Fibroblast of lung (primary cell): Measurements from ENCODE around the gene VWF. TPM values are rescaled to one million over a fixed set of nuclear protein-coding genes. Genes with fewer than 3 reads are reported as not detected.

Source experiments
- DNase-seq, 2 donors: peaks; one replicate each; pipeline versions ENCODE4 v3.0.0 to v3.0.0-alpha.2; 2010; ENCODE audit warnings: low read depth in 2 of 2
- H2AFZ ChIP-seq: 2 replicates; pipeline ENCODE4 v1.5.1; 2012; ENCODE audit warnings: low read length, control low read depth, inconsistent platforms
- H3K27ac ChIP-seq: 2 replicates; pipeline ENCODE4 v1.5.1; 2011; ENCODE audit warnings: low read length, control low read depth; ENCODE audit not compliant: insufficient read depth
- H3K27me3 ChIP-seq: 2 replicates; pipeline ENCODE4 v1.5.1; 2011; ENCODE audit warnings: mild to moderate bottlenecking, low read length; ENCODE audit not compliant: control insufficient read depth, insufficient read depth
- H3K36me3 ChIP-seq: 2 replicates; pipeline ENCODE4 v1.5.1; 2011; ENCODE audit warnings: low read length; ENCODE audit not compliant: control insufficient read depth, insufficient read depth
- H3K4me1 ChIP-seq: 2 replicates; pipeline ENCODE4 v1.5.1; 2011; ENCODE audit warnings: low read length; ENCODE audit not compliant: control insufficient read depth, insufficient read depth; ENCODE audit errors: extremely low read depth
- H3K4me2 ChIP-seq: 2 replicates; pipeline ENCODE4 v1.5.1; 2011; ENCODE audit warnings: low read length, control low read depth; ENCODE audit not compliant: insufficient read depth; ENCODE audit errors: extremely low read depth
- H3K4me3 ChIP-seq, 4 experiments: fragments of 200-600 bp in 1 of 4; sonication (generic) in 1 of 4; replicated peaks in 1 of 4; 2 replicates each; pipeline ENCODE4 v1.5.1; 2011 to 2016; ENCODE audit warnings: low read length in 4 of 4, low read depth in 3 of 4, mild to moderate bottlenecking in 3 of 4, control low read depth in 2 of 4, inconsistent platforms in 1 of 4, mixed read lengths in 1 of 4; ENCODE audit not compliant: insufficient read depth in 1 of 4; ENCODE audit errors: control extremely low read depth in 1 of 4
- H3K79me2 ChIP-seq: 2 replicates; pipeline ENCODE4 v1.5.1; 2012; ENCODE audit warnings: mild to moderate bottlenecking, low read length, inconsistent platforms; ENCODE audit not compliant: control insufficient read depth, insufficient read depth
- H3K9ac ChIP-seq: 2 replicates; pipeline ENCODE4 v1.5.1; 2011; ENCODE audit warnings: mild to moderate bottlenecking, low read length, control low read depth; ENCODE audit not compliant: insufficient read depth
- H3K9me3 ChIP-seq: 2 replicates; pipeline ENCODE4 v1.5.1; 2012; ENCODE audit warnings: low read depth, low read length; ENCODE audit not compliant: control insufficient read depth, insufficient read depth
- H4K20me1 ChIP-seq: 2 replicates; pipeline ENCODE4 v1.5.1; 2011; ENCODE audit warnings: low read length; ENCODE audit not compliant: control insufficient read depth, insufficient read depth; ENCODE audit errors: extremely low read depth
- CTCF ChIP-seq, 2 donors: IDR thresholded peaks in 1 of 2; conservative IDR thresholded peaks in 1 of 2; 1 replicate in 1 of 2; 2 replicates in 1 of 2; pipeline ENCODE4 v1.5.1; 2011 to 2012; ENCODE audit warnings: low read length in 2 of 2, control low read depth in 1 of 2, inconsistent platforms in 1 of 2, low read depth in 1 of 2, mild to moderate bottlenecking in 1 of 2
- EZH2 ChIP-seq: IDR thresholded peaks from 2 replicates; pipeline ENCODE4 v1.5.1; 2012; ENCODE audit warnings: low read length, control low read depth, mild to moderate bottlenecking; ENCODE audit errors: missing control alignments
- polyA plus RNA-seq, 2 donors: library from polyadenylated mRNA; depleted of rRNA in 1 of 2; stranded (reverse) in 1 of 2; unstranded in 1 of 2; fragments of >200 nt; gene quantifications; 2 replicates each; pipeline ENCODE4 v1.2.1, GENCODE V29; 2011 to 2012; ENCODE audit warnings: missing spikeins in 1 of 2
- total RNA-seq: library from RNA; depleted of rRNA; stranded (reverse); fragments of >200 nt; gene quantifications from 2 replicates; pipeline ENCODE4 v1.2.1, GENCODE V29; 2014

Gene VWF
- total and polyA plus RNA-seq, 2 donors (not counting 1 experiment from before 2014, with no cell fraction given): 0.15 to 1.7 TPM

GRCh38 chr12:6056406-6057240, 67.8 kb downstream of the VWF start:
- TF ChIP-seq CTCF (conservative IDR thresholded peaks at IDR 0.05 in 1 of 2, IDR thresholded peaks at IDR 0.05 in 1 of 2; ENCODE audit: low read depth in 1 of 2, low read length in 2 of 2) (peak; percentile 9 to 29), EZH2 (no peak)
- H3K27ac ChIP-seq: no peak overlapping the region
- no peak overlapping the region for H3K4me2 ChIP-seq
- no peak overlapping the region for H3K9ac ChIP-seq
- peak overlapping the region; percentile 37 for H2AFZ ChIP-seq
- no peaks in the 10 kb centered on the region for H3K27me3 ChIP-seq
- H3K9me3 ChIP-seq: no peaks in the 10 kb centered on the region
- H3K36me3 ChIP-seq: no peaks in the 10 kb centered on the region
- H4K20me1 ChIP-seq: no peaks in the 10 kb centered on the region
- H3K4me3 ChIP-seq: no peak overlapping the region
- H3K79me2 ChIP-seq: no peaks in the 10 kb centered on the region
- DNase-seq: peak in 1 of 2 donors; percentile 11
- H3K4me1 ChIP-seq: peaks cover 3% of the 10 kb centered on the region

- Histone ChIP-seq H3K4me2 (no peak overlapping the region), H3K27ac (no peak overlapping the region), H3K79me2 (no peaks in the 10 kb centered on the region), H3K4me1 (no peaks in the 10 kb centered on the region), H3K27me3 (no peaks in the 10 kb centered on the region), H3K36me3 (no peaks in the 10 kb centered on the region), H2AFZ (no peak overlapping the region), H4K20me1 (no peaks in the 10 kb centered on the region), H3K4me3 (no peak overlapping the region), H3K9me3 (no peaks in the 10 kb centered on the region), H3K9ac (no peak overlapping the region)
- TF ChIP-seq EZH2: no peak
- no peak for TF ChIP-seq CTCF (conservative IDR thresholded peaks at IDR 0.05 in 1 of 2, IDR thresholded peaks at IDR 0.05 in 1 of 2; ENCODE audit: low read depth in 1 of 2, low read length in 2 of 2)
- DNase-seq: peak in 1 of 2 donors; percentile 67
Observed at GRCh38 chr12:6053541-6053940, 70.9 kb downstream of the VWF start.

- no peaks in the 10 kb centered on the region for H4K20me1 ChIP-seq
- H3K27ac ChIP-seq: no peak overlapping the region
- H2AFZ ChIP-seq: no peak overlapping the region
- DNase-seq: peak in 1 of 2 donors; percentile 76
- no peak overlapping the region for H3K4me3 ChIP-seq
- H3K4me2 ChIP-seq: no peak overlapping the region
- no peaks in the 10 kb centered on the region for H3K27me3 ChIP-seq
- H3K9me3 ChIP-seq: no peaks in the 10 kb centered on the region
- no peak overlapping the region for H3K9ac ChIP-seq
- no peaks in the 10 kb centered on the region for H3K79me2 ChIP-seq
- H3K36me3 ChIP-seq: no peaks in the 10 kb centered on the region
- peaks cover under 1% of the 10 kb centered on the region for H3K4me1 ChIP-seq
- TF ChIP-seq EZH2 (no peak), CTCF (conservative IDR thresholded peaks at IDR 0.05 in 1 of 2, IDR thresholded peaks at IDR 0.05 in 1 of 2; ENCODE audit: low read depth in 1 of 2, low read length in 2 of 2) (no peak)
Observed at GRCh38 chr12:6052940-6053329, 71.5 kb downstream of the VWF start.
